Activated effector memory CD4-positive, alpha-beta T cell treated with Interleukin-2 at 50 U/mL for 16 hours (primary cell): ENCODE measurements around the gene MAST4.

Experiments used
- DNase-seq: peaks from one replicate; pipeline ENCODE4 v3.0.0-alpha.2; 2020

The MAST4 gene

GRCh38 chr5:67178085-67178484 lies 581.9 kb downstream of the MAST4 start:
- no peak for DNase-seq

- DNase-seq, result no peak
Measured at GRCh38 chr5:67178966-67179365, 582.8 kb downstream of the MAST4 start.

GRCh38 chr5:67179697-67180361 lies 583.6 kb downstream of the MAST4 start:
- DNase-seq, result no peak

- DNase-seq, result no peak
Measured at GRCh38 chr5:67181648-67182221, 585.5 kb downstream of the MAST4 start.

GRCh38 chr5:67182301-67182790 lies 586.2 kb downstream of the MAST4 start:
- DNase-seq, result no peak

GRCh38 chr5:67183859-67184258 lies 587.7 kb downstream of the MAST4 start:
- no peak for DNase-seq

GRCh38 chr5:67187006-67187715 lies 591.0 kb downstream of the MAST4 start:
- no peak for DNase-seq

GRCh38 chr5:67188274-67189078 lies 592.3 kb downstream of the MAST4 start:
- no peak for DNase-seq

- DNase-seq, result no peak
Measured at GRCh38 chr5:67189079-67189354, 592.8 kb downstream of the MAST4 start.

- no peak for DNase-seq
Measured at GRCh38 chr5:67189931-67190330, 593.7 kb downstream of the MAST4 start.

GRCh38 chr5:67190410-67190809 lies 594.2 kb downstream of the MAST4 start:
- DNase-seq, result no peak

GRCh38 chr5:67190861-67191260 lies 594.7 kb downstream of the MAST4 start:
- DNase-seq, result no peak

- DNase-seq, result no peak
Measured at GRCh38 chr5:67192719-67193438, 596.7 kb downstream of the MAST4 start.

GRCh38 chr5:67193439-67193807 lies 597.2 kb downstream of the MAST4 start:
- DNase-seq, result no peak

GRCh38 chr5:67194166-67194565 lies 598.0 kb downstream of the MAST4 start:
- DNase-seq, result no peak

- DNase-seq, result no peak
Measured at GRCh38 chr5:67195406-67196275, 599.4 kb downstream of the MAST4 start.

- no peak for DNase-seq
Measured at GRCh38 chr5:67196537-67197059, 600.4 kb downstream of the MAST4 start, which contains the start of gene CD180. CD180 (minus strand) TSS chr5:67196799; CDS start chr5:67196641, 158 bp downstream.

- DNase-seq, result no peak
Measured at GRCh38 chr5:67197536-67197935, 601.3 kb downstream of the MAST4 start.

GRCh38 chr5:67198917-67199316 lies 602.7 kb downstream of the MAST4 start:
- DNase-seq, result no peak

- no peak for DNase-seq
Measured at GRCh38 chr5:67199859-67200258, 603.7 kb downstream of the MAST4 start.

- no peak for DNase-seq
Measured at GRCh38 chr5:67200809-67201562, 604.8 kb downstream of the MAST4 start.
